HepG2 (cell line): ENCODE measurements around the gene ABCD4. TPM values are rescaled to one million over a fixed set of nuclear protein-coding genes. Genes with fewer than 3 reads are reported as not detected.

Experiments used
- ATAC-seq: fragments of 200-7000 bp; cut with Tn5 transposase; 3 replicates; pipeline ENCODE4 v1.9.1; 2020; ENCODE audit warnings: mild to moderate bottlenecking, moderate library complexity
- BruUV-seq: library from RNA; stranded (reverse); fragments of 400-500 nt; replicated peaks from 2 replicates; lab custom pipeline; 2021; lab: Mats Ljungman, UMichigan
- CTCF ChIA-PET: fragments of 300-600 bp; formaldehyde crosslinking; extraction: SDS; loops from one replicate; lab custom pipeline; 2021; ENCODE audit warnings: low total read pairs, inconsistent platforms, low intra/inter-chr PET ratio; lab: Yijun Ruan, JAX
- POLR2A ChIA-PET: fragments of 350-600 bp; sonication (Branson Sonifier 250); formaldehyde crosslinking; loops from one replicate; lab custom pipeline; 2020; ENCODE audit warnings: antibody characterized with exemption, inconsistent platforms; lab: Yijun Ruan, JAX
- DNase-seq: peaks from one replicate; pipeline ENCODE4 v3.0.0-alpha.2; 2015; ENCODE audit warnings: low spot score
- FAIRE-seq: peaks from 3 replicates; lab custom pipeline; 2011; peaks lifted over from hg19 to GRCh38; lab: Jason Lieb, UNC
- H2AFZ ChIP-seq: one replicate; pipeline ENCODE4 v1.6.1; 2011; ENCODE audit warnings: low read length, inconsistent platforms
- H3K27ac ChIP-seq: fragments of 300-600 bp; 3 replicates; pipeline ENCODE4 v1.8.0; 2011; ENCODE audit warnings: mixed run types, mild to moderate bottlenecking, mixed read lengths, low read length, inconsistent platforms; ENCODE audit not compliant: insufficient read depth; ENCODE audit errors: extremely low read length
- H3K27me3 ChIP-seq, 2 experiments: fragments of 200-600 bp in 1 of 2; 2 replicates in 1 of 2; 3 replicates in 1 of 2; pipeline versions ENCODE4 v1.6.0 to v1.8.0; 2011; ENCODE audit warnings: low read length in 2 of 2, mild to moderate bottlenecking in 2 of 2, moderate library complexity in 2 of 2, inconsistent platforms in 1 of 2; ENCODE audit not compliant: insufficient read depth in 2 of 2, control insufficient read depth in 1 of 2
- H3K36me3 ChIP-seq, 2 experiments: fragments of 200-600 bp in 1 of 2; replicated peaks in 1 of 2; 2 replicates in 1 of 2; 3 replicates in 1 of 2; pipeline versions ENCODE4 v1.5.1 to v1.8.0; 2011; ENCODE audit warnings: low read length in 2 of 2, inconsistent platforms in 1 of 2; ENCODE audit not compliant: insufficient read depth in 2 of 2, control insufficient read depth in 1 of 2
- H3K4me1 ChIP-seq: 2 replicates; pipeline ENCODE4 v1.5.1; 2012; ENCODE audit warnings: low read length, inconsistent platforms; ENCODE audit not compliant: insufficient read depth
- H3K4me2 ChIP-seq: 2 replicates; pipeline ENCODE4 v1.6.0; 2011; ENCODE audit warnings: low read depth, low read length, inconsistent platforms
- H3K4me3 ChIP-seq, 3 experiments: fragments of 200-600 bp in 1 of 3; sonication (generic), shearing (Covaris generic) in 1 of 3; replicated peaks in 1 of 3; 2 replicates each; pipeline ENCODE4 v1.5.1; 2011 to 2016; ENCODE audit warnings: low read length in 3 of 3, inconsistent platforms in 2 of 3, low read depth in 2 of 3, mild to moderate bottlenecking in 2 of 3, control low read depth in 1 of 3, mixed read lengths in 1 of 3; ENCODE audit not compliant: insufficient read depth in 1 of 3
- H3K79me2 ChIP-seq: one replicate; pipeline ENCODE4 v1.6.1; 2011; ENCODE audit warnings: low read length, inconsistent platforms; ENCODE audit not compliant: insufficient read depth
- H3K9ac ChIP-seq: 2 replicates; pipeline ENCODE4 v1.6.0; 2011; ENCODE audit warnings: mild to moderate bottlenecking, low read depth, low read length, inconsistent platforms; ENCODE audit not compliant: insufficient read depth
- H3K9me3 ChIP-seq: 2 replicates; pipeline ENCODE4 v1.5.1; 2012; ENCODE audit warnings: mild to moderate bottlenecking, low read length
- H4K20me1 ChIP-seq: 2 replicates; pipeline ENCODE4 v1.6.0; 2011; ENCODE audit warnings: inconsistent platforms, mild to moderate bottlenecking, low read length, moderate library complexity; ENCODE audit not compliant: insufficient read depth
- ATF7-NPFF ChIP-seq: sonication (generic); formaldehyde crosslinking; IDR thresholded peaks from 2 replicates; pipeline ENCODE4 v1.8.1; 2023; ENCODE audit warnings: mild to moderate bottlenecking, low read depth, missing genetic modification reagents, moderate library complexity
- KAT2B ChIP-seq: fragments of 150-350 bp; IDR thresholded peaks from 2 replicates; pipeline ENCODE4 v1.6.1; 2014; ENCODE audit warnings: low read depth, low read length, borderline replicate concordance
- NR1H2 ChIP-seq: sonication (generic); formaldehyde crosslinking; IDR thresholded peaks from 2 replicates; pipeline ENCODE4 v1.8.1; 2022; ENCODE audit warnings: low read depth, missing genetic modification reagents, borderline replicate concordance
- SKI ChIP-seq: fragments of 450-650 bp; IDR thresholded peaks from one replicate; pipeline ENCODE4 v1.6.1; 2018; ENCODE audit warnings: mild to moderate bottlenecking; ENCODE audit not compliant: partially characterized antibody
- SRSF4 ChIP-seq: fragments of 200-400 bp; formaldehyde crosslinking; IDR thresholded peaks from one replicate; pipeline ENCODE4 v1.6.1; 2018; ENCODE audit warnings: mild to moderate bottlenecking, low read depth, low read length, moderate library complexity; ENCODE audit not compliant: poor library complexity, severe bottlenecking
- ZC3H13 ChIP-seq: sonication (generic); formaldehyde crosslinking; IDR thresholded peaks from 2 replicates; pipeline ENCODE4 v1.8.1; 2023; ENCODE audit warnings: mild to moderate bottlenecking, missing genetic modification reagents, moderate library complexity
- ZFY ChIP-seq: sonication (generic); formaldehyde crosslinking; IDR thresholded peaks from 2 replicates; pipeline ENCODE4 v1.4.0; 2020; ENCODE audit warnings: missing genetic modification reagents
- ZNF484 ChIP-seq: sonication (generic); formaldehyde crosslinking; IDR thresholded peaks from 2 replicates; pipeline ENCODE4 v1.5.1; 2020; ENCODE audit warnings: mild to moderate bottlenecking, low read depth, missing genetic modification reagents, borderline replicate concordance
- ZNF567 ChIP-seq: sonication (generic); formaldehyde crosslinking; IDR thresholded peaks from 2 replicates; pipeline ENCODE4 v1.8.1; 2023; ENCODE audit warnings: mild to moderate bottlenecking, missing genetic modification reagents, borderline replicate concordance
- WGBS: methylation state at CpG from one replicate; pipeline ENCODE4 v1.1.6; 2017; ENCODE audit warnings: low lambda C conversion rate; 5-methylcytosine and 5-hydroxymethylcytosine counted together
- in situ Hi-C: cut with HindIII; loops from 2 replicates; pipeline ENCODE4 v1.10.0; 2017; ENCODE audit warnings: low pct_unique_long_range_greater_than_20kb; ENCODE audit not compliant: extremely low pct_ligation_motif_present
- intact Hi-C: fragments of 100-400 bp; cut with micrococcal nuclease; formaldehyde crosslinking; loops from one replicate; pipeline ENCODE4 v1.10.0; 2022; ENCODE audit not compliant: unreplicated experiment
- polyA plus RNA-seq, 8 experiments: library from polyadenylated mRNA; depleted of rRNA in 3 of 8; stranded (reverse) in 7 of 8; unstranded in 1 of 8; fragments of >200 nt; fragmentation: Illumina TruSeq in 4 of 8; extraction: Trizol in 4 of 8; gene quantifications; 2 replicates each; pipeline versions ENCODE4 v1.2.1 to v1.2.3, GENCODE V29; 2011 to 2016; ENCODE audit warnings: low read depth in 4 of 8, missing spikeins in 1 of 8, mixed read lengths in 1 of 8; ENCODE audit not compliant: insufficient read depth in 1 of 8
- total RNA-seq, 5 experiments: library from RNA; depleted of rRNA; stranded (reverse); fragments of >200 nt; fragmentation: Illumina TruSeq; extraction: Trizol; gene quantifications; 2 replicates each; pipeline ENCODE4 v1.2.3, GENCODE V29; 2016; ENCODE audit warnings: low read depth in 1 of 5
- TF ChIP-seq, protein P1 (sequence below): sonication (generic); formaldehyde crosslinking; IDR thresholded peaks from 2 replicates; pipeline ENCODE4 v1.9.0; 2021; ENCODE audit warnings: mild to moderate bottlenecking, missing genetic modification reagents
- TF ChIP-seq, protein P2 (sequence below): sonication (generic); formaldehyde crosslinking; IDR thresholded peaks from 2 replicates; pipeline ENCODE4 v1.4.0; 2020; ENCODE audit warnings: missing genetic modification reagents, borderline replicate concordance
- TF ChIP-seq, protein P3 (sequence below): sonication (generic); formaldehyde crosslinking; IDR thresholded peaks from 2 replicates; pipeline ENCODE4 v1.5.1; 2020; ENCODE audit warnings: missing genetic modification reagents, mild to moderate bottlenecking, borderline replicate concordance

ABCD4 gene
- total and polyA plus RNA-seq, 2 of the 13 experiments (the other 11 are each of a cell fraction or from before 2014, with no cell fraction given), result 47.5 to 50.5 TPM

DNA sequence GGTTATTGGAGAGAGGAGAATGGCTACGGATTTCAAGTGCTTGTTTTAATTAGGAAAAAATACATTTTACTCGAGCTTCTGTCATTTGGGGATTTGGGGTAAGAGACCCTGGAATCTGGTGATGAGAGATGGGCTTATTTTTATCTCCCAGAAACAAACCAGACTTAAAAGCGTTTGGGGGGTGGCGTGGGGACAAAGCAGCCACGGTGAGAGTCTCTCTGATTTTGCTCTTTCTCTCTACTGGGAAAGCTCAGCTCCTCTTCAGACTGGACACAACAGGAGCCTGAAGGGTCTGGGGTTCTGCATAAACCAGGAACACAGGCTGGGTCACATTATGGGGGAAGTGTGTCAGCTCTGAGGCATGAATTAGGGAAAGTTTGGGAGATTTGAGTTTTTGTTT is 59.7 kb downstream of the ABCD4 start (continued):
- TF ChIP-seq ZC3H13 (CRISPR knock-in tag), result no peak
- TF ChIP-seq, protein P1, sequence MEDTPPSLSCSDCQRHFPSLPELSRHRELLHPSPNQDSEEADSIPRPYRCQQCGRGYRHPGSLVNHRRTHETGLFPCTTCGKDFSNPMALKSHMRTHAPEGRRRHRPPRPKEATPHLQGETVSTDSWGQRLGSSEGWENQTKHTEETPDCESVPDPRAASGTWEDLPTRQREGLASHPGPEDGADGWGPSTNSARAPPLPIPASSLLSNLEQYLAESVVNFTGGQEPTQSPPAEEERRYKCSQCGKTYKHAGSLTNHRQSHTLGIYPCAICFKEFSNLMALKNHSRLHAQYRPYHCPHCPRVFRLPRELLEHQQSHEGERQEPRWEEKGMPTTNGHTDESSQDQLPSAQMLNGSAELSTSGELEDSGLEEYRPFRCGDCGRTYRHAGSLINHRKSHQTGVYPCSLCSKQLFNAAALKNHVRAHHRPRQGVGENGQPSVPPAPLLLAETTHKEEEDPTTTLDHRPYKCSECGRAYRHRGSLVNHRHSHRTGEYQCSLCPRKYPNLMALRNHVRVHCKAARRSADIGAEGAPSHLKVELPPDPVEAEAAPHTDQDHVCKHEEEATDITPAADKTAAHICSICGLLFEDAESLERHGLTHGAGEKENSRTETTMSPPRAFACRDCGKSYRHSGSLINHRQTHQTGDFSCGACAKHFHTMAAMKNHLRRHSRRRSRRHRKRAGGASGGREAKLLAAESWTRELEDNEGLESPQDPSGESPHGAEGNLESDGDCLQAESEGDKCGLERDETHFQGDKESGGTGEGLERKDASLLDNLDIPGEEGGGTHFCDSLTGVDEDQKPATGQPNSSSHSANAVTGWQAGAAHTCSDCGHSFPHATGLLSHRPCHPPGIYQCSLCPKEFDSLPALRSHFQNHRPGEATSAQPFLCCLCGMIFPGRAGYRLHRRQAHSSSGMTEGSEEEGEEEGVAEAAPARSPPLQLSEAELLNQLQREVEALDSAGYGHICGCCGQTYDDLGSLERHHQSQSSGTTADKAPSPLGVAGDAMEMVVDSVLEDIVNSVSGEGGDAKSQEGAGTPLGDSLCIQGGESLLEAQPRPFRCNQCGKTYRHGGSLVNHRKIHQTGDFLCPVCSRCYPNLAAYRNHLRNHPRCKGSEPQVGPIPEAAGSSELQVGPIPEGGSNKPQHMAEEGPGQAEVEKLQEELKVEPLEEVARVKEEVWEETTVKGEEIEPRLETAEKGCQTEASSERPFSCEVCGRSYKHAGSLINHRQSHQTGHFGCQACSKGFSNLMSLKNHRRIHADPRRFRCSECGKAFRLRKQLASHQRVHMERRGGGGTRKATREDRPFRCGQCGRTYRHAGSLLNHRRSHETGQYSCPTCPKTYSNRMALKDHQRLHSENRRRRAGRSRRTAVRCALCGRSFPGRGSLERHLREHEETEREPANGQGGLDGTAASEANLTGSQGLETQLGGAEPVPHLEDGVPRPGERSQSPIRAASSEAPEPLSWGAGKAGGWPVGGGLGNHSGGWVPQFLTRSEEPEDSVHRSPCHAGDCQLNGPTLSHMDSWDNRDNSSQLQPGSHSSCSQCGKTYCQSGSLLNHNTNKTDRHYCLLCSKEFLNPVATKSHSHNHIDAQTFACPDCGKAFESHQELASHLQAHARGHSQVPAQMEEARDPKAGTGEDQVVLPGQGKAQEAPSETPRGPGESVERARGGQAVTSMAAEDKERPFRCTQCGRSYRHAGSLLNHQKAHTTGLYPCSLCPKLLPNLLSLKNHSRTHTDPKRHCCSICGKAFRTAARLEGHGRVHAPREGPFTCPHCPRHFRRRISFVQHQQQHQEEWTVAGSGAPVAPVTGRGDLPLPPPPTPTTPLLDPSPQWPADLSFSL (CRISPR knock-in tag), result no peak
- no peak for TF ChIP-seq KAT2B
- TF ChIP-seq ZNF484, result no peak

DNA sequence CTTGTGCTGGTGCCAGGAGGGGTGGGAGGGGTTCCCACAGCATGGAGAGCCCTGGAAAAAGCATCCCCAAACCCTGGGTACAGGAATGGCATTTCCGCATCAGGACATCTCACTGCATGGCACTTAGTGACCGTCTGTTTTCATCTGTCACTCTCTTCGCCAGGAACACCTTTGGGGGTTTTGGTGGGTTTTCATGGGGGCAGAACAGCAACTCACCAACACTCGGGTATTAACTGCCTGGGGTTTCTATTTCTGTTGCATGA is 60.0 kb downstream of the ABCD4 start:
- WGBS, result 27% methylated on average over 4 of the region's 4 CpGs
- Histone ChIP-seq H3K9ac (no peak overlapping the region), H3K36me3 (no peaks in the 10 kb centered on the region), H4K20me1 (no peaks in the 10 kb centered on the region), H3K9me3 (no peaks in the 10 kb centered on the region), H3K27me3 (peaks cover 1 to 52% of the 10 kb centered on the region in 2 experiments; a peak in 4 of 5 replicates), H3K4me2 (no peak overlapping the region), H2AFZ (no peak overlapping the region), H3K4me1 (no peaks in the 10 kb centered on the region), H3K79me2 (no peaks in the 10 kb centered on the region), H3K4me3 (no peak overlapping the region), H3K27ac (no peak overlapping the region)
- ATAC-seq, result no peak
- intact Hi-C loops (no loop called here), in situ Hi-C loops (no loop called here)
- no peak for FAIRE-seq
- CTCF ChIA-PET, result no interaction called here
- DNase-seq, result no peak
- POLR2A ChIA-PET, result no interaction called here
- no TSS peak for BruUV-seq
- TF ChIP-seq SRSF4, result no peak
- TF ChIP-seq ZNF567 (CRISPR knock-in tag), result no peak
- TF ChIP-seq, protein P2, sequence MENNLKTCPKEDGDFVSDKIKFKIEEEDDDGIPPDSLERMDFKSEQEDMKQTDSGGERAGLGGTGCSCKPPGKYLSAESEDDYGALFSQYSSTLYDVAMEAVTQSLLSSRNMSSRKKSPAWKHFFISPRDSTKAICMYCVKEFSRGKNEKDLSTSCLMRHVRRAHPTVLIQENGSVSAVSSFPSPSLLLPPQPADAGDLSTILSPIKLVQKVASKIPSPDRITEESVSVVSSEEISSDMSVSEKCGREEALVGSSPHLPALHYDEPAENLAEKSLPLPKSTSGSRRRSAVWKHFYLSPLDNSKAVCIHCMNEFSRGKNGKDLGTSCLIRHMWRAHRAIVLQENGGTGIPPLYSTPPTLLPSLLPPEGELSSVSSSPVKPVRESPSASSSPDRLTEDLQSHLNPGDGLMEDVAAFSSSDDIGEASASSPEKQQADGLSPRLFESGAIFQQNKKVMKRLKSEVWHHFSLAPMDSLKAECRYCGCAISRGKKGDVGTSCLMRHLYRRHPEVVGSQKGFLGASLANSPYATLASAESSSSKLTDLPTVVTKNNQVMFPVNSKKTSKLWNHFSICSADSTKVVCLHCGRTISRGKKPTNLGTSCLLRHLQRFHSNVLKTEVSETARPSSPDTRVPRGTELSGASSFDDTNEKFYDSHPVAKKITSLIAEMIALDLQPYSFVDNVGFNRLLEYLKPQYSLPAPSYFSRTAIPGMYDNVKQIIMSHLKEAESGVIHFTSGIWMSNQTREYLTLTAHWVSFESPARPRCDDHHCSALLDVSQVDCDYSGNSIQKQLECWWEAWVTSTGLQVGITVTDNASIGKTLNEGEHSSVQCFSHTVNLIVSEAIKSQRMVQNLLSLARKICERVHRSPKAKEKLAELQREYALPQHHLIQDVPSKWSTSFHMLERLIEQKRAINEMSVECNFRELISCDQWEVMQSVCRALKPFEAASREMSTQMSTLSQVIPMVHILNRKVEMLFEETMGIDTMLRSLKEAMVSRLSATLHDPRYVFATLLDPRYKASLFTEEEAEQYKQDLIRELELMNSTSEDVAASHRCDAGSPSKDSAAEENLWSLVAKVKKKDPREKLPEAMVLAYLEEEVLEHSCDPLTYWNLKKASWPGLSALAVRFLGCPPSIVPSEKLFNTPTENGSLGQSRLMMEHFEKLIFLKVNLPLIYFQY (CRISPR knock-in tag), result no peak
- TF ChIP-seq ATF7-NPFF (CRISPR knock-in tag), result no peak
- TF ChIP-seq ZFY (CRISPR knock-in tag), result no peak
- TF ChIP-seq SKI, result no peak
- no peak for TF ChIP-seq NR1H2
- TF ChIP-seq, protein P3, sequence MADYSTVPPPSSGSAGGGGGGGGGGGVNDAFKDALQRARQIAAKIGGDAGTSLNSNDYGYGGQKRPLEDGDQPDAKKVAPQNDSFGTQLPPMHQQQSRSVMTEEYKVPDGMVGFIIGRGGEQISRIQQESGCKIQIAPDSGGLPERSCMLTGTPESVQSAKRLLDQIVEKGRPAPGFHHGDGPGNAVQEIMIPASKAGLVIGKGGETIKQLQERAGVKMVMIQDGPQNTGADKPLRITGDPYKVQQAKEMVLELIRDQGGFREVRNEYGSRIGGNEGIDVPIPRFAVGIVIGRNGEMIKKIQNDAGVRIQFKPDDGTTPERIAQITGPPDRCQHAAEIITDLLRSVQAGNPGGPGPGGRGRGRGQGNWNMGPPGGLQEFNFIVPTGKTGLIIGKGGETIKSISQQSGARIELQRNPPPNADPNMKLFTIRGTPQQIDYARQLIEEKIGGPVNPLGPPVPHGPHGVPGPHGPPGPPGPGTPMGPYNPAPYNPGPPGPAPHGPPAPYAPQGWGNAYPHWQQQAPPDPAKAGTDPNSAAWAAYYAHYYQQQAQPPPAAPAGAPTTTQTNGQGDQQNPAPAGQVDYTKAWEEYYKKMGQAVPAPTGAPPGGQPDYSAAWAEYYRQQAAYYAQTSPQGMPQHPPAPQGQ (CRISPR knock-in tag), result no peak
